ENCODE measurements around the gene ZFAND6. TPM values are rescaled to one million over a fixed set of nuclear protein-coding genes. Genes with fewer than 3 reads are reported as not detected.
A peak's percentile ranks its signal among the peaks of the same experiment; 100 is the strongest.

ZFAND6 gene
- polyA plus RNA-seq, 3 donors: 41.6 to 106 (median 99.6) TPM

- Mint-ChIP-seq H3K36me3 (peaks cover 5 to 12% of the 10 kb centered on the region in 2 donors), H3K27me3 (ENCODE audit: low read depth in 3 of 3) (peaks cover 0 to 2% (median 0%) of the 10 kb centered on the region in 3 donors), H3K4me3 (no peak overlapping the region), H3K27ac (peak overlapping the region in 1 of 7 donors; percentile 35), H3K4me1 (peaks cover 17% of the 10 kb centered on the region), H3K9me3 (peaks cover 0 to 3% (median 0%) of the 10 kb centered on the region in 7 donors)
- Histone ChIP-seq H3K9ac (ENCODE audit: insufficient read depth, low read length, poor library complexity, severe bottlenecking) (no peak overlapping the region), H3K4me2 (replicated peaks; ENCODE audit: extremely low read depth, low read length, poor library complexity, severe bottlenecking) (no peak overlapping the region), H3K79me2 (ENCODE audit: insufficient read depth, low read length) (no peaks in the 10 kb centered on the region), H3K4me1 (ENCODE audit: control insufficient read depth in 1 of 2, insufficient read depth in 2 of 2, low read length in 2 of 2) (peaks cover 8% of the 10 kb centered on the region in 2 donors), H4K20me1 (ENCODE audit: insufficient read depth, low read length) (no peaks in the 10 kb centered on the region), H3K27me3 (ENCODE audit: control insufficient read depth in 2 of 2, insufficient read depth in 2 of 2, low read length in 2 of 2) (no peaks in the 10 kb centered on the region), H3K27ac (ENCODE audit: low read depth in 1 of 2, low read length in 2 of 2) (no peak overlapping the region), H3K9me3 (replicated peaks in 1 of 2; ENCODE audit: control insufficient read depth in 1 of 2, insufficient read depth in 1 of 2, low read length in 2 of 2) (no peaks in the 10 kb centered on the region), H2AFZ (ENCODE audit: insufficient read depth, low read depth, low read length, poor library complexity, severe bottlenecking) (no peak overlapping the region), H3K4me3 (replicated peaks in 1 of 3; ENCODE audit: low read depth in 2 of 3, low read length in 3 of 3) (no peak overlapping the region), H3K36me3 (replicated peaks in 1 of 2; ENCODE audit: control insufficient read depth in 1 of 2, insufficient read depth in 2 of 2, low read length in 2 of 2) (peaks cover 0 to 5% of the 10 kb centered on the region in 2 donors)
- no peak for DNase-seq
- TF ChIP-seq, protein P1, sequence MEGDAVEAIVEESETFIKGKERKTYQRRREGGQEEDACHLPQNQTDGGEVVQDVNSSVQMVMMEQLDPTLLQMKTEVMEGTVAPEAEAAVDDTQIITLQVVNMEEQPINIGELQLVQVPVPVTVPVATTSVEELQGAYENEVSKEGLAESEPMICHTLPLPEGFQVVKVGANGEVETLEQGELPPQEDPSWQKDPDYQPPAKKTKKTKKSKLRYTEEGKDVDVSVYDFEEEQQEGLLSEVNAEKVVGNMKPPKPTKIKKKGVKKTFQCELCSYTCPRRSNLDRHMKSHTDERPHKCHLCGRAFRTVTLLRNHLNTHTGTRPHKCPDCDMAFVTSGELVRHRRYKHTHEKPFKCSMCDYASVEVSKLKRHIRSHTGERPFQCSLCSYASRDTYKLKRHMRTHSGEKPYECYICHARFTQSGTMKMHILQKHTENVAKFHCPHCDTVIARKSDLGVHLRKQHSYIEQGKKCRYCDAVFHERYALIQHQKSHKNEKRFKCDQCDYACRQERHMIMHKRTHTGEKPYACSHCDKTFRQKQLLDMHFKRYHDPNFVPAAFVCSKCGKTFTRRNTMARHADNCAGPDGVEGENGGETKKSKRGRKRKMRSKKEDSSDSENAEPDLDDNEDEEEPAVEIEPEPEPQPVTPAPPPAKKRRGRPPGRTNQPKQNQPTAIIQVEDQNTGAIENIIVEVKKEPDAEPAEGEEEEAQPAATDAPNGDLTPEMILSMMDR (IDR thresholded peaks at IDR 0.05): no peak
- WGBS (ENCODE audit: insufficient coverage): no CpG with 5 or more reads among the region's 5 CpGs
- intact Hi-C loops (cut with micrococcal nuclease): no loop called here
These were observed 83.2 kb downstream of the ZFAND6 start for GRCh38 chr15:80142646-80143045.

DNA sequence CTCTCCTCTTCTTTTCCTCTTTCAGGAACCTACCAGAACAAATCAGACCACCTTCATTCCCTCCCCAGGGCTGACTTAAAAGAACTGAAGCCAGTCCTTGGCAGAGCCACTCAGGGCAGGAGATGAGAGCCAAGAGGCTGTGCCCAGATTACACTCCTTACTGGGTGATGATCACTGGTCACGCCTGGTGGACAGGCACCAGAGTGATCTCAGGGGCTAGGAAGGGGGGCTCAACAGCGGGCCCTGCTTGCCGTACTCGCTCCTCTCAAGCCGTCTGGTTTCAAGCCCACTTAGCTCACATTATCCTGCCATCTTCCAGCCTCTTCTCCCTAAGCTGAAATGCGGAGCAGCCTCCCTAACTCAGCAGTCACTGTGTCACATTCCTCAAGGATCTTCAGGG is 91.7 kb downstream of the ZFAND6 start:
- Mint-ChIP-seq H3K4me1 (peaks cover 43% of the 10 kb centered on the region), H3K27ac (no peak overlapping the region), H3K9me3 (peaks cover 0 to 2% (median 0%) of the 10 kb centered on the region in 7 donors), H3K4me3 (no peak overlapping the region), H3K27me3 (ENCODE audit: low read depth in 3 of 3) (no peaks in the 10 kb centered on the region), H3K36me3 (no peaks in the 10 kb centered on the region)
- H3K9me3 ChIP-seq (replicated peaks in 1 of 2; ENCODE audit: control insufficient read depth in 1 of 2, insufficient read depth in 1 of 2, low read length in 2 of 2): no peaks in the 10 kb centered on the region
- TF ChIP-seq, protein P1 (IDR thresholded peaks at IDR 0.05): no peak
- H3K27ac ChIP-seq (ENCODE audit: low read depth in 1 of 2, low read length in 2 of 2): no peak overlapping the region
- H3K4me3 ChIP-seq (replicated peaks in 1 of 3; ENCODE audit: low read depth in 2 of 3, low read length in 3 of 3): no peak overlapping the region
- no peak overlapping the region for H3K9ac ChIP-seq (ENCODE audit: insufficient read depth, low read length, poor library complexity, severe bottlenecking)
- H3K79me2 ChIP-seq (ENCODE audit: insufficient read depth, low read length): peaks cover 12% of the 10 kb centered on the region
- 93% methylated on average over 4 of the region's 6 CpGs for WGBS (ENCODE audit: insufficient coverage)
- peaks cover 36 to 38% of the 10 kb centered on the region in 2 donors for H3K4me1 ChIP-seq (ENCODE audit: control insufficient read depth in 1 of 2, insufficient read depth in 2 of 2, low read length in 2 of 2)
- no peak overlapping the region for H2AFZ ChIP-seq (ENCODE audit: insufficient read depth, low read depth, low read length, poor library complexity, severe bottlenecking)
- no peak overlapping the region for H3K4me2 ChIP-seq (replicated peaks; ENCODE audit: extremely low read depth, low read length, poor library complexity, severe bottlenecking)
- intact Hi-C loops (cut with micrococcal nuclease): loop anchor here in 1 of 2 donors (5.0 to 10.0 kb wide), 2 partner anchors 94 to 1276 kb away; partner anchors contain the start of genes MORF4L1 and ZFAND6
- H4K20me1 ChIP-seq (ENCODE audit: insufficient read depth, low read length): no peaks in the 10 kb centered on the region
- H3K36me3 ChIP-seq (replicated peaks in 1 of 2; ENCODE audit: control insufficient read depth in 1 of 2, insufficient read depth in 2 of 2, low read length in 2 of 2): no peaks in the 10 kb centered on the region
- no peak for DNase-seq
- H3K27me3 ChIP-seq (ENCODE audit: control insufficient read depth in 2 of 2, insufficient read depth in 2 of 2, low read length in 2 of 2): no peaks in the 10 kb centered on the region

All from CD14-positive monocyte (primary cell).